ENCODE measurements around the gene HS3ST2.

DNA sequence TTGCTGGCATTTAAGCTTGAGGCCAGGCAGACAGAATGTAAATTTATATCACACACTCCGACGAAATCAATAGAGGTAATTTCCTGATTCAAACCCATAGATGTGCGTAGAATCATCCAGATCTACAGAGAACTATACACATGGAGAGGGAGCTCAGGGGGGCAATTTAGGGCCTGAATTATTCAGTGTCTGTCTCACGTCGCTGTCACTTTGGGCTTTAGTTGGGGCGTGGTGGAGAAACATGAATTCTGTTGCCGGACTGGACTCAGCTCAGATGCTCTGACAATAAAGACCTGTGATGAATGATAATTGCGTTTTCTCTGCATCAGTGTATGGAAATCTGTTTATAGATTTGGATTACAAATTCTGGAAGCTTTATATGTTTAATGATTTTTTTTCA lies 32.5 kb upstream of the HS3ST2 start:
- TF ChIP-seq, protein P1, sequence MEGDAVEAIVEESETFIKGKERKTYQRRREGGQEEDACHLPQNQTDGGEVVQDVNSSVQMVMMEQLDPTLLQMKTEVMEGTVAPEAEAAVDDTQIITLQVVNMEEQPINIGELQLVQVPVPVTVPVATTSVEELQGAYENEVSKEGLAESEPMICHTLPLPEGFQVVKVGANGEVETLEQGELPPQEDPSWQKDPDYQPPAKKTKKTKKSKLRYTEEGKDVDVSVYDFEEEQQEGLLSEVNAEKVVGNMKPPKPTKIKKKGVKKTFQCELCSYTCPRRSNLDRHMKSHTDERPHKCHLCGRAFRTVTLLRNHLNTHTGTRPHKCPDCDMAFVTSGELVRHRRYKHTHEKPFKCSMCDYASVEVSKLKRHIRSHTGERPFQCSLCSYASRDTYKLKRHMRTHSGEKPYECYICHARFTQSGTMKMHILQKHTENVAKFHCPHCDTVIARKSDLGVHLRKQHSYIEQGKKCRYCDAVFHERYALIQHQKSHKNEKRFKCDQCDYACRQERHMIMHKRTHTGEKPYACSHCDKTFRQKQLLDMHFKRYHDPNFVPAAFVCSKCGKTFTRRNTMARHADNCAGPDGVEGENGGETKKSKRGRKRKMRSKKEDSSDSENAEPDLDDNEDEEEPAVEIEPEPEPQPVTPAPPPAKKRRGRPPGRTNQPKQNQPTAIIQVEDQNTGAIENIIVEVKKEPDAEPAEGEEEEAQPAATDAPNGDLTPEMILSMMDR (IDR thresholded peaks at IDR 0.05): no peak
- TF ChIP-seq POLR2A (IDR thresholded peaks at IDR 0.05): no peak
- no peak for TF ChIP-seq POLR2AphosphoS5 (IDR thresholded peaks at IDR 0.05)
